ENCODE measurements around the gene SERPINA12.

DNA sequence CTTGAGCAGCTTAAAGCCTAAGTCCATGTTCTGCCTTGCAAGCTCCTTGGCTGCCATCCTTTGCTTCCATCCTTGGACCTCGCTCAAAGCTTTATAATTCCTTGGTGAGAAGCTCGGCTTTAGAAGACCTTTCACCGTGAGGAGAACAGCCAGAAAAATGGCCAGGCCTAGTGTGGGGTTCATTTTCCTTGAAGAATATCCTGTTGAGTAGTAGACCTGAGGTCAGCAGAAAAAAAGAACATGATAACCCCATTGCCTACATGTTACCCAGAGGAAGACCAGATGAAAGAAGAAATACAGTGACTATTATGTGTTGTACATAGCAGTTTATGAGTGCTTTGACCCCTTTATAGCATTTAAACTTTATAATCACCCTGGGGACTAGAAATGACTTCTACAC is 11.1 kb downstream of the SERPINA12 start:
- no peak for TF ChIP-seq RFX5 (IDR thresholded peaks at IDR 0.05; ENCODE audit: low read depth, low read length)
- no peak for TF ChIP-seq POLR2A (IDR thresholded peaks at IDR 0.05; ENCODE audit: low read depth, low read length)
- no peak for TF ChIP-seq EZH2 (IDR thresholded peaks at IDR 0.05; ENCODE audit: borderline replicate concordance, control insufficient read depth, low read depth, low read length)

Data from GM12878 (cell line).